ENCODE measurements around the gene EDC4. TPM values are rescaled to one million over a fixed set of nuclear protein-coding genes. Genes with fewer than 3 reads are reported as not detected.

Gene EDC4
- total and polyA plus RNA-seq, 2 of the 13 experiments (the other 11 are each of a cell fraction or from before 2014, with no cell fraction given), result 51.4 to 59.1 TPM

DNA sequence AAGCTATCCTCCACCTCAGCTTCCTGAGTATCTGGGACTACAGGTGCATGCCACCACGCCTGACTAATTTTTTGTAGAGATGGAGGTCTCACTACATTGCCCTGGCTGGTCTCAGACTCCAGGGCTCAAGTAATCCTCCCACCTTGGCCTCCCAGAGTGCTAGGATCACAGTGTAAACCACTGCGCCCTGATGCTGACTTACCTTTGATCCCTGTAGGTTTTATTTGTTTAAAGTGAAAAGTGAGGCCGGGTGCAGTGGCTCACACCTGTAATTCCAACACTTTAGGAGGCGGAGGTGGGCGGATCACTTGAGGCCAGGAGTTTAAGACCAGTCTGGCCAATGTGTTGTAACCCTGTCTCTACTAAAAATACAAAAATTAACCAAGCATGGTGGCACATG, 28.9 kb downstream of the EDC4 start (continued):
- TF ChIP-seq JARID2 (CRISPR knock-in tag; IDR thresholded peaks at IDR 0.05; ENCODE audit: insufficient replicate concordance), result no peak
- TF ChIP-seq, protein P1, sequence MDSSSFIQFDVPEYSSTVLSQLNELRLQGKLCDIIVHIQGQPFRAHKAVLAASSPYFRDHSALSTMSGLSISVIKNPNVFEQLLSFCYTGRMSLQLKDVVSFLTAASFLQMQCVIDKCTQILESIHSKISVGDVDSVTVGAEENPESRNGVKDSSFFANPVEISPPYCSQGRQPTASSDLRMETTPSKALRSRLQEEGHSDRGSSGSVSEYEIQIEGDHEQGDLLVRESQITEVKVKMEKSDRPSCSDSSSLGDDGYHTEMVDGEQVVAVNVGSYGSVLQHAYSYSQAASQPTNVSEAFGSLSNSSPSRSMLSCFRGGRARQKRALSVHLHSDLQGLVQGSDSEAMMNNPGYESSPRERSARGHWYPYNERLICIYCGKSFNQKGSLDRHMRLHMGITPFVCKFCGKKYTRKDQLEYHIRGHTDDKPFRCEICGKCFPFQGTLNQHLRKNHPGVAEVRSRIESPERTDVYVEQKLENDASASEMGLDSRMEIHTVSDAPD (CRISPR knock-in tag; IDR thresholded peaks at IDR 0.05), result no peak
- no peak for TF ChIP-seq THAP11 (CRISPR knock-in tag; IDR thresholded peaks at IDR 0.05)
- TF ChIP-seq ZFP37 (CRISPR knock-in tag; IDR thresholded peaks at IDR 0.05; ENCODE audit: borderline replicate concordance), result no peak
- TF ChIP-seq ZNF562 (CRISPR knock-in tag; IDR thresholded peaks at IDR 0.05; ENCODE audit: borderline replicate concordance), result no peak
- no peak for TF ChIP-seq FOXP1 (IDR thresholded peaks at IDR 0.05)
- TF ChIP-seq FOXP1 (CRISPR knock-in tag; IDR thresholded peaks at IDR 0.05), result 0 out of 2 replicates have a peak, but pooled peaks have one; percentile 28
- no peak for TF ChIP-seq TMF1 (CRISPR knock-in tag; IDR thresholded peaks at IDR 0.05; ENCODE audit: low read depth)
- no peak for TF ChIP-seq SMARCE1 (IDR thresholded peaks at IDR 0.05; ENCODE audit: borderline replicate concordance)
- no peak for TF ChIP-seq RORA (CRISPR knock-in tag; IDR thresholded peaks at IDR 0.05)
- no peak for TF ChIP-seq PAX8 (CRISPR knock-in tag; IDR thresholded peaks at IDR 0.05; ENCODE audit: borderline replicate concordance)
- TF ChIP-seq, protein P2, sequence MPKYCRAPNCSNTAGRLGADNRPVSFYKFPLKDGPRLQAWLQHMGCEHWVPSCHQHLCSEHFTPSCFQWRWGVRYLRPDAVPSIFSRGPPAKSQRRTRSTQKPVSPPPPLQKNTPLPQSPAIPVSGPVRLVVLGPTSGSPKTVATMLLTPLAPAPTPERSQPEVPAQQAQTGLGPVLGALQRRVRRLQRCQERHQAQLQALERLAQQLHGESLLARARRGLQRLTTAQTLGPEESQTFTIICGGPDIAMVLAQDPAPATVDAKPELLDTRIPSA (CRISPR knock-in tag; IDR thresholded peaks at IDR 0.05; ENCODE audit: borderline replicate concordance), result no peak
- TF ChIP-seq ZNF839 (CRISPR knock-in tag; IDR thresholded peaks at IDR 0.05; ENCODE audit: borderline replicate concordance), result no peak
- TF ChIP-seq, protein P3, sequence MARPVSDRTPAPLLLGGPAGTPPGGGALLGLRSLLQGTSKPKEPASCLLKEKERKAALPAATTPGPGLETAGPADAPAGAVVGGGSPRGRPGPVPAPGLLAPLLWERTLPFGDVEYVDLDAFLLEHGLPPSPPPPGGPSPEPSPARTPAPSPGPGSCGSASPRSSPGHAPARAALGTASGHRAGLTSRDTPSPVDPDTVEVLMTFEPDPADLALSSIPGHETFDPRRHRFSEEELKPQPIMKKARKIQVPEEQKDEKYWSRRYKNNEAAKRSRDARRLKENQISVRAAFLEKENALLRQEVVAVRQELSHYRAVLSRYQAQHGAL (CRISPR knock-in tag; IDR thresholded peaks at IDR 0.05; ENCODE audit: not compliant biosample characterization), result no peak
- TF ChIP-seq CREB1 (IDR thresholded peaks at IDR 0.05), result no peak
- peak; percentile 42; the same call in 1 of the 2 replicates for TF ChIP-seq CREB1 (CRISPR knock-in tag; IDR thresholded peaks at IDR 0.05)
- TF ChIP-seq SRF (IDR thresholded peaks at IDR 0.05; ENCODE audit: low read depth, low read length), result no peak
- TF ChIP-seq HNRNPLL (IDR thresholded peaks at IDR 0.05; ENCODE audit: low read depth, low read length, poor library complexity, severe bottlenecking), result no peak
- no peak for TF ChIP-seq ZNF484 (CRISPR knock-in tag; IDR thresholded peaks at IDR 0.05; ENCODE audit: borderline replicate concordance, low read depth)
- no peak for TF ChIP-seq HIVEP1 (CRISPR knock-in tag; IDR thresholded peaks at IDR 0.05)
- TF ChIP-seq, protein P4, sequence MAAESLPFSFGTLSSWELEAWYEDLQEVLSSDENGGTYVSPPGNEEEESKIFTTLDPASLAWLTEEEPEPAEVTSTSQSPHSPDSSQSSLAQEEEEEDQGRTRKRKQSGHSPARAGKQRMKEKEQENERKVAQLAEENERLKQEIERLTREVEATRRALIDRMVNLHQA (CRISPR knock-in tag; IDR thresholded peaks at IDR 0.05), result no peak
- TF ChIP-seq, protein P5, sequence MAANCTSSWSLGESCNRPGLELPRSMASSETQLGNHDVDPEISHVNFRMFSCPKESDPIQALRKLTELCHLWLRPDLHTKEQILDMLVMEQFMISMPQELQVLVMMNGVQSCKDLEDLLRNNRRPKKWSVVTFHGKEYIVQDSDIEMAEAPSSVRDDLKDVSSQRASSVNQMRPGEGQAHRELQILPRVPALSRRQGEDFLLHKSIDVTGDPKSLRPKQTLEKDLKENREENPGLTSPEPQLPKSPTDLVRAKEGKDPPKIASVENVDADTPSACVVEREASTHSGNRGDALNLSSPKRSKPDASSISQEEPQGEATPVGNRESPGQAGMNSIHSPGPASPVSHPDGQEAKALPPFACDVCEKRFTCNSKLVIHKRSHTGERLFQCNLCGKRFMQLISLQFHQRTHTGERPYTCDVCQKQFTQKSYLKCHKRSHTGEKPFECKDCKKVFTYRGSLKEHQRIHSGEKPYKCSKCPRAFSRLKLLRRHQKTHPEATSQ (CRISPR knock-in tag; IDR thresholded peaks at IDR 0.05; ENCODE audit: borderline replicate concordance), result no peak
- 0 out of 2 replicates have a peak, but pooled peaks have one; percentile 21 for TF ChIP-seq CEBPG (CRISPR knock-in tag; IDR thresholded peaks at IDR 0.05)
- TF ChIP-seq ZNF891 (CRISPR knock-in tag; IDR thresholded peaks at IDR 0.05), result no peak
- TF ChIP-seq ZNF143 (CRISPR knock-in tag; IDR thresholded peaks at IDR 0.05), result no peak
- TF ChIP-seq ZNF468 (CRISPR knock-in tag; IDR thresholded peaks at IDR 0.05), result no peak
- no peak for TF ChIP-seq MXI1 (IDR thresholded peaks at IDR 0.05; ENCODE audit: borderline replicate concordance, low read depth, low read length)
- no peak for TF ChIP-seq RFX3 (CRISPR knock-in tag; IDR thresholded peaks at IDR 0.05)
- TF ChIP-seq KDM5A (IDR thresholded peaks at IDR 0.05; ENCODE audit: borderline replicate concordance, low read length), result no peak
